Heart left ventricle (tissue), 16 donors: ENCODE results near the gene ACP7. TPM values are rescaled to one million over a fixed set of nuclear protein-coding genes. Genes with fewer than 3 reads are reported as not detected.
A peak's percentile ranks its signal among the peaks of the same experiment; 100 is the strongest.

Experiments
- ATAC-seq, 4 donors: fragments of 200-7000 bp; cut with Tn5 transposase; one replicate each; pipeline ENCODE4 v1.9.1; 2020 to 2022; ENCODE audit warnings: moderate library complexity in 4 of 4, mild to moderate bottlenecking in 3 of 4, moderate number of reproducible peaks in 1 of 4
- DNase-seq, 5 donors: peaks; one replicate each; pipeline ENCODE4 v3.0.0-alpha.2; 2020
- H3K27ac ChIP-seq, 12 donors: fragments of 200-600 bp; sonication (generic) in 4 of 12; one replicate each; pipeline versions ENCODE4 v1.5.0 to v1.8.0; 2016 to 2022; ENCODE audit warnings: mild to moderate bottlenecking in 2 of 12
- H3K27me3 ChIP-seq, 9 donors: fragments of 200-600 bp; sonication (generic) in 2 of 9; one replicate each; pipeline versions ENCODE4 v1.5.1 to v1.8.0; 2016 to 2022; ENCODE audit warnings: mild to moderate bottlenecking in 3 of 9
- H3K36me3 ChIP-seq, 9 donors: fragments of 200-600 bp; sonication (generic) in 2 of 9; one replicate each; pipeline versions ENCODE4 v1.5.0 to v1.8.0; 2018 to 2022; ENCODE audit warnings: mild to moderate bottlenecking in 2 of 9
- H3K4me1 ChIP-seq, 12 donors: fragments of 200-600 bp; sonication (generic) in 4 of 12; one replicate each; pipeline versions ENCODE4 v1.5.0 to v1.8.0; 2016 to 2022; ENCODE audit warnings: mild to moderate bottlenecking in 3 of 12
- H3K4me3 ChIP-seq, 12 donors: fragments of 200-600 bp; sonication (generic) in 4 of 12; one replicate each; pipeline versions ENCODE4 v1.5.0 to v1.8.0; 2017 to 2022; ENCODE audit warnings: mild to moderate bottlenecking in 9 of 12, moderate library complexity in 4 of 12
- H3K9me3 ChIP-seq, 12 donors: fragments of 200-600 bp; sonication (generic) in 4 of 12; one replicate each; pipeline versions ENCODE4 v1.5.0 to v1.8.0; 2016 to 2022; ENCODE audit warnings: mild to moderate bottlenecking in 1 of 12
- CTCF ChIP-seq, 12 donors: fragments of 200-600 bp; sonication (generic) in 4 of 12; IDR thresholded peaks; one replicate each; pipeline versions ENCODE4 v1.5.0 to v1.8.0; 2018 to 2022; ENCODE audit warnings: antibody characterized with exemption in 12 of 12, mild to moderate bottlenecking in 5 of 12
- POLR2A ChIP-seq, 2 donors: fragments of 450-650 bp; IDR thresholded peaks; one replicate each; pipeline ENCODE4 v1.6.1; 2017; ENCODE audit warnings: antibody characterized with exemption in 2 of 2, mild to moderate bottlenecking in 2 of 2, moderate library complexity in 2 of 2
- WGBS, 4 donors: extraction: QIAGEN DNeasy Blood & Tissue Kit in 2 of 4; methylation state at CpG; one replicate each; pipeline versions ENCODE4 v1.1.5 to v1.1.7; 2013 to 2018; 5-methylcytosine and 5-hydroxymethylcytosine counted together
- intact Hi-C, 10 donors: fragments of 100-400 bp; cut with DNase I; formaldehyde crosslinking; loops; one replicate each; pipeline versions ENCODE4 v1.11.1 to v1.14.2; 2022
- polyA plus RNA-seq, 2 donors: library from polyadenylated mRNA; stranded (reverse); fragments of 200-250 nt; gene quantifications; one replicate each; pipeline ENCODE4 v1.2.3, GENCODE V29; 2013
- total RNA-seq, 9 donors: library from RNA; depleted of rRNA in 2 of 9; stranded (reverse); fragments of >200 nt in 2 of 9; fragmentation: NEBNext Ultra II Directional in 3 of 9; extraction: Animal tissue kit (Norgen Biotek cat#: 25700) in 3 of 9; gene quantifications; one replicate each; pipeline versions ENCODE4 v1.1.0 to v1.2.4, GENCODE V29; 2016 to 2023
- donor health status: ischemic (EF 13 %, LVEDD 7.1; RV severe dilation, severe dysfunction).
- donor health status: healthy with polysubstance abuse.
- donor health status: DM: no; HTN: yes; CAD: no.
- donor health status: DM: no; HTN: no; CAD: no.
- donor health status: ischemic (EF 25% LVEDD 6.9; RV normal size, moderate dysfunction).
- donor health status: ischemic (EF 25% LVEDD 5.7; RV mildly dilated, moderate dysfunction).
- donor health status: healthy.
- donor health status: DM: yes; HTN: yes; CAD: no.
- donor health status: ischemic (EF 35%, LVEDD 5.7; RV mildly dilated, moderate dysfunction).
- donor health status: nonischemic (EF 11% LVEDD 7.7; RV severe dilation, severe dysfunction).
- donor health status: DM: yes; HTN: yes; CAD: no.
- donor health status: PGD.
- donor health status: ischemic (EF 29% LVEDD 5.4; RV normal size, mild dysfunction).
- donor health status: nonischemic (EF 23%, LVEDD 6.1; RV moderate dilation, normal function).

ACP7 gene
- total and polyA plus RNA-seq, 11 donors: not detected

DNA sequence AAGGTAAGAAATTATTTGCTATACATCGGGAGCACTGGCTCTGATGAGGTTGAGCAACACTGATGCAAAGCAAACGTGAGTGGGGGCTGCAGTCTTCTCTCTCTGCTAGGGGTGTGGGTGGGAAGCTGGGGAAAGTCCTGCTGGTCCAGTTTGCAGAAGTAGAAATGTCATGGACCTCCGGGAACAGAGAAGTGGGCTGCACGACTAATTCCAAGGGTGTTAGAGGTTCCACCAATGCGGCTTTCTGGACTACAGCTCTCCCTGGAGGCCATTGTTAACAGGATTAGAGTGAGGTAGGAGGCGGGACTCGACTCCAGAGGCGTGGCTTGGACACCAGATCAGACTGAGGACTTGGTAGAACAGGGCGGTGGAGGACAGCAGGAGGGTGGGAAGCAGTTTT, 46.1 kb upstream of the ACP7 start:
- whole genome bisulfite sequencing, 4 donors: 17 to 21% (median 19%) methylated on average over 9 of the region's 9 CpGs
- Histone ChIP-seq H3K4me1 (peaks cover 0 to under 1% (median 0%) of the 10 kb centered on the region in 12 donors), H3K27me3 (peaks cover 0 to 15% (median 4%) of the 10 kb centered on the region in 9 donors), H3K9me3 (no peaks in the 10 kb centered on the region), H3K36me3 (no peaks in the 10 kb centered on the region), H3K4me3 (no peak overlapping the region), H3K27ac (no peak overlapping the region)
- DNase-seq (no peak), ATAC-seq (peak in 3 of 4 donors; percentile 54 to 60 (median 57))
- TF ChIP-seq POLR2A (IDR thresholded peaks at IDR 0.05) (no peak), CTCF (IDR thresholded peaks at IDR 0.05) (peak in 1 of 12 donors; percentile 10)
- intact Hi-C loops: no loop called here

- TF ChIP-seq POLR2A (IDR thresholded peaks at IDR 0.05): no peak
- no peak for TF ChIP-seq CTCF (IDR thresholded peaks at IDR 0.05)
- intact Hi-C loops: no loop called here
- no peaks in the 10 kb centered on the region for H3K9me3 ChIP-seq
- peaks cover 0 to 5% (median 0%) of the 10 kb centered on the region in 9 donors for H3K27me3 ChIP-seq
- no peaks in the 10 kb centered on the region for H3K4me1 ChIP-seq
- no peaks in the 10 kb centered on the region for H3K36me3 ChIP-seq
- H3K4me3 ChIP-seq: no peak overlapping the region
- ATAC-seq: no peak
- H3K27ac ChIP-seq: no peak overlapping the region
- 68 to 87% (median 75%) methylated on average over 6 of the region's 6 CpGs for WGBS, 4 donors
- no peak for DNase-seq
These were observed 38.7 kb upstream of the ACP7 start for GRCh38 chr19:39045506-39045905.

DNA sequence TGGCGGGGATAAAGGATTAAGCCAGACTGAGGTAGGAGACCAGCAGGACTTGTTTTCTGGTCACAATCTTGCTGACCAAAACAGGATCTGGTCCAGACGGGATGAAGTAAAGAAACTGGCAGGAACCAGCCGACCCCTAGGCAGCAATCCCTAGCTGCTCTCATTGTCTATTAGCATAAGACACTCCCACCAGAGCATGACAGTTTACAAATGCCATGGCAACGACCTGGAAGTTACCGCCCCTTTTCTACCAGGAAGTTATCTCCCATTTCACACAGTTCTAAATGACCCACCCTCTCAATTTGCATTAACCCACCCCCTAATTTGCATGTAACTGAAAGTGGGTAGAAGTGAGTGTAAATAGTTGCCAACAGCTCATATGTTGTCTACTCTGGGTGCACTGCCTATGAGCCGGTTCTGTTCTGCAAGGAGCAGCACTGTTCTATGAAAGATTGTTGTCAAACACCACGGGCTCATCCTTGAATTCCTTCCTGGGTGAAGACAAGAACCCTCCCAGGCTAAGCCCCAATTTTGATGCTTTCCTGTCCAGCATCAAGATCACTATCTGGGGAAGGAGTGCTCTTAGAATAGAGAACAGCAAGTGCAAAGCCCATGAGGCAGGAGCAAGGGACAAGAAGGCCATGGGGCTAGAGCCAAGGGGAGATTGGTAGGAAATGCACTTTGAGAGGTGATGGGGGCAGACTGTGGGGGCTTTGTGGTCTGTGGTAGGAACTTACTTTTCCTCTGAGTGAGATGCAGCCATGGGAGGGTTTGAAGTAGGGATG, 37.9 kb upstream of the ACP7 start:
- H3K36me3 ChIP-seq: no peaks in the 10 kb centered on the region
- DNase-seq: no peak
- TF ChIP-seq POLR2A (IDR thresholded peaks at IDR 0.05): no peak
- TF ChIP-seq CTCF (IDR thresholded peaks at IDR 0.05): no peak
- no peak for ATAC-seq
- intact Hi-C loops: no loop called here
- WGBS, 4 donors: 64 to 79% (median 67%) methylated on average over 7 of the region's 7 CpGs
- peaks cover 0 to 4% (median 0%) of the 10 kb centered on the region in 9 donors for H3K27me3 ChIP-seq
- H3K27ac ChIP-seq: no peak overlapping the region
- H3K9me3 ChIP-seq: no peaks in the 10 kb centered on the region
- no peak overlapping the region for H3K4me3 ChIP-seq
- no peaks in the 10 kb centered on the region for H3K4me1 ChIP-seq

DNA sequence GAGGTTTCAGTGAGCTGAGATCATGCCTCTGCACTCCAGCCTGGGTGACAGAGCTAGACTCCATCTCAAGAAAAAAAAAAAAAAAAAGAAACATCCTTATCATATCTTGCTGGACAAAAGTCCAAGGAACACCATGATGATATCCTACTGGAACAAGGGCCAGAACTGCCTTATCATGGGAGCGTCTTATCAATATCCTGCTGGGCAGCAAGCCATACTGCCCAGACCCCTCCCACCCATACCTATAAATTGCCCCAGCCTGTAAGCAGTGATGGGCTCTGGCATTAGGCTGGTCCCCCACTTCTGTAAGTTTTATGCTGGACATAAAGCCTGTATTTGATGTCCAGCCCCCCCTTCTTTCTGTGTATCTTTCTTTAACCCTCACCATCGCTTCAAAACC, 37.1 kb upstream of the ACP7 start:
- Histone ChIP-seq H3K36me3 (no peaks in the 10 kb centered on the region), H3K27me3 (peaks cover 0 to 5% (median 0%) of the 10 kb centered on the region in 9 donors), H3K27ac (no peak overlapping the region), H3K4me1 (no peaks in the 10 kb centered on the region), H3K9me3 (no peaks in the 10 kb centered on the region), H3K4me3 (no peak overlapping the region)
- intact Hi-C loops: no loop called here
- 43 to 58% (median 45%) methylated on average over 2 of the region's 2 CpGs for WGBS, 4 donors
- DNase-seq: no peak
- TF ChIP-seq CTCF (IDR thresholded peaks at IDR 0.05): no peak
- TF ChIP-seq POLR2A (IDR thresholded peaks at IDR 0.05): no peak
- ATAC-seq: no peak
